OCI-LY7 (cell line): ENCODE results near the gene SKA1.

Experiments
- EZH2phosphoT487 ChIP-seq: fragments of 200-600 bp; sonication (generic); IDR thresholded peaks from 2 replicates; pipeline ENCODE4 v1.6.1; 2018; ENCODE audit warnings: low read depth, borderline replicate concordance, mild to moderate bottlenecking, mixed run types, antibody characterized with exemption, low read length, moderate library complexity, mixed read lengths
- TF ChIP-seq, protein P1 (sequence below): fragments of 200-600 bp; sonication (generic); conservative IDR thresholded peaks from 2 replicates; pipeline ENCODE4 v1.5.1; 2014; ENCODE audit warnings: mild to moderate bottlenecking, antibody characterized with exemption, low read length, moderate library complexity, mixed read lengths

DNA sequence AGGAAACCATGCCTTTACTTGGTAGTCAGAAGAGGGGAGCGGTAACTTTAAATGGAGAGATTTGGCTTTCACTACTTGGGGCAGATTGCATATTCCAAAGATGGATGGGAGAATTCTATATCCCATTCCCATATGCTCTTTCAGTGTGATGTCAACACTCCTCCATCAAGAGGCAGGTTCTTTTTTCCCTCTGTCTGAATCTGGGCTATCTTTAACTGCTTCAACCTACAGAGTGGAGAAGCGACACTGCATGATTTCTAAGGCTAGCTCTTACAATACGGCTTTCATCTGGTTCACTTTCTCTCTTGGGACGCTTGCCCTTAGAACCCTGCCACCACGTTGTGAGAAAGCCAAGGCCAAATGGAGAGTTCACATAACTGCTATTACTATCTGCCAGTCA is 34.4 kb downstream of the SKA1 start:
- no peak for TF ChIP-seq EZH2phosphoT487
- TF ChIP-seq, protein P1, sequence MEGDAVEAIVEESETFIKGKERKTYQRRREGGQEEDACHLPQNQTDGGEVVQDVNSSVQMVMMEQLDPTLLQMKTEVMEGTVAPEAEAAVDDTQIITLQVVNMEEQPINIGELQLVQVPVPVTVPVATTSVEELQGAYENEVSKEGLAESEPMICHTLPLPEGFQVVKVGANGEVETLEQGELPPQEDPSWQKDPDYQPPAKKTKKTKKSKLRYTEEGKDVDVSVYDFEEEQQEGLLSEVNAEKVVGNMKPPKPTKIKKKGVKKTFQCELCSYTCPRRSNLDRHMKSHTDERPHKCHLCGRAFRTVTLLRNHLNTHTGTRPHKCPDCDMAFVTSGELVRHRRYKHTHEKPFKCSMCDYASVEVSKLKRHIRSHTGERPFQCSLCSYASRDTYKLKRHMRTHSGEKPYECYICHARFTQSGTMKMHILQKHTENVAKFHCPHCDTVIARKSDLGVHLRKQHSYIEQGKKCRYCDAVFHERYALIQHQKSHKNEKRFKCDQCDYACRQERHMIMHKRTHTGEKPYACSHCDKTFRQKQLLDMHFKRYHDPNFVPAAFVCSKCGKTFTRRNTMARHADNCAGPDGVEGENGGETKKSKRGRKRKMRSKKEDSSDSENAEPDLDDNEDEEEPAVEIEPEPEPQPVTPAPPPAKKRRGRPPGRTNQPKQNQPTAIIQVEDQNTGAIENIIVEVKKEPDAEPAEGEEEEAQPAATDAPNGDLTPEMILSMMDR, result no peak
